ENCODE measurements around the gene FGFR2. TPM values are rescaled to one million over a fixed set of nuclear protein-coding genes. Genes with fewer than 3 reads are reported as not detected.
"Not testable (repeated sequence)": the region's sequence is repeated elsewhere in the genome, so short reads cannot be mapped to it uniquely, and the experiment has no call there.

FGFR2 gene
- total RNA-seq, 1 experiment from 2014 or later = 286 TPM

DNA sequence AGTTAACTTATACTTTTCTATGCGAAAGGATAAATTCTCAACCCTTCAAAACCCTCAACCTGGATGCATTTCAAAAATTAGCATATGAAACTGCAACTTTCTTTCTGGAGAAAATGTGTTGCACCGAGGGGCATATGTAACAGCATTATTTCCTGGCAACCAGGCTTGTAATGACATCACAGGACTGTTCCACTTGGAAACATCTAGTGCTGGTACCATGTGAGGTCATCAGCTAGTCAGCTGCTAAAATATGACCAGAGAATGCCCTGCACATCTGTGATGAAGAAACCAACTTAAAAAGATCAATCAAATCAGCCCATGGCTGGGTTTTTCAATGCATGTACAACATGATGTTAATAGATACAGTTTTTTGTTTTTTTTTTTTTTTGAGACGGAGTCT is 40.0 kb downstream of the FGFR2 start:
- DNase-seq = no peak
- Histone ChIP-seq H3K4me3 (ENCODE audit: low read depth, low read length) (no peak overlapping the region), H3K9me3 (no peaks in the 10 kb centered on the region), H3K27me3 (replicated peaks; ENCODE audit: control insufficient read depth, insufficient read depth, low read length) (no peaks in the 10 kb centered on the region), H3K36me3 (ENCODE audit: control insufficient read depth, insufficient read depth, low read length) (no peaks in the 10 kb centered on the region; the same call in 1 of the 2 replicates), H3K4me1 (peaks cover 44% of the 10 kb centered on the region)
- Mint-ChIP-seq H3K36me3 (ENCODE audit: insufficient read depth, unreplicated experiment) (peaks cover 87% of the 10 kb centered on the region), H3K9me3 (ENCODE audit: unreplicated experiment) (no peaks in the 10 kb centered on the region), H3K27ac (ENCODE audit: unreplicated experiment) (no peak overlapping the region), H3K4me1 (ENCODE audit: low read depth, unreplicated experiment) (peaks cover 32% of the 10 kb centered on the region), H3K4me3 (ENCODE audit: unreplicated experiment) (no peak overlapping the region), H3K27me3 (ENCODE audit: insufficient read depth, unreplicated experiment) (no peaks in the 10 kb centered on the region)
- TF ChIP-seq, protein P1, sequence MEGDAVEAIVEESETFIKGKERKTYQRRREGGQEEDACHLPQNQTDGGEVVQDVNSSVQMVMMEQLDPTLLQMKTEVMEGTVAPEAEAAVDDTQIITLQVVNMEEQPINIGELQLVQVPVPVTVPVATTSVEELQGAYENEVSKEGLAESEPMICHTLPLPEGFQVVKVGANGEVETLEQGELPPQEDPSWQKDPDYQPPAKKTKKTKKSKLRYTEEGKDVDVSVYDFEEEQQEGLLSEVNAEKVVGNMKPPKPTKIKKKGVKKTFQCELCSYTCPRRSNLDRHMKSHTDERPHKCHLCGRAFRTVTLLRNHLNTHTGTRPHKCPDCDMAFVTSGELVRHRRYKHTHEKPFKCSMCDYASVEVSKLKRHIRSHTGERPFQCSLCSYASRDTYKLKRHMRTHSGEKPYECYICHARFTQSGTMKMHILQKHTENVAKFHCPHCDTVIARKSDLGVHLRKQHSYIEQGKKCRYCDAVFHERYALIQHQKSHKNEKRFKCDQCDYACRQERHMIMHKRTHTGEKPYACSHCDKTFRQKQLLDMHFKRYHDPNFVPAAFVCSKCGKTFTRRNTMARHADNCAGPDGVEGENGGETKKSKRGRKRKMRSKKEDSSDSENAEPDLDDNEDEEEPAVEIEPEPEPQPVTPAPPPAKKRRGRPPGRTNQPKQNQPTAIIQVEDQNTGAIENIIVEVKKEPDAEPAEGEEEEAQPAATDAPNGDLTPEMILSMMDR (IDR thresholded peaks at IDR 0.05; ENCODE audit: insufficient read depth in 1 of 2, low read depth in 1 of 2, low read length in 1 of 2, severe bottlenecking in 1 of 2, unreplicated experiment in 1 of 2) = no peak
- intact Hi-C loops (cut with micrococcal nuclease; ENCODE audit: unreplicated experiment) = no loop called here
- POLR2A ChIA-PET = no interaction called here
- no TSS peak for BruUV-seq (replicated peaks)
- CTCF ChIA-PET = no interaction called here

DNA sequence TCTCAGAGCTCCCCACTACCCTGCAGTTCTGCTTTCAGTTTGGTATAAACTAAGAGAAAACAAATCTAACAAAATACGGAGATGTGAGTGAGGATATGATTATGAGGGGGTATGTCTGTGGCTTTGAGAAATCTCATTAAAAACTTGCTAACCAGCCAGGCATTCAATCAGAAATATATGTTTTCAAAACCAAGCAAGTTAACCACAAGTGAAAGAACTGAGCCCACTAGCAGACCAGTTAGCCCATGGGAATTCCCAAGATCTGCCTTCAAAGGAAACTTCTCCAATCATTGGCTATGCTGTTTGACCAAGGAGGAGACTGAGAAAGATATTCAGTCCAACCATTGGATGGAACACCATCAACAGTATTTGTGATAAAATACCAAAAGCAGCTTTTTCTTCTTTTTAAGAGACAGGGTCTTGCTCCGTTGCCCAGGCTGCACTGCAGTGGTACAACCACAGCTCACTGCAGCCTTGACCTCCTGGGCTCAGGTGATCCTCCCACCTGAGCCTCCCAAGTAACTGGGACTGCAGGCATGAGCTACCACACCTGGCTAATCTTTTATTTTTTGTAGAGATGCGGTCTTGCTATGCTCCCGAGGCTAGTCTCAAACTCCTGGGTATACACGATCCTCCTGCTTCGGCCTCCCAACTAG is 41.2 kb downstream of the FGFR2 start:
- no peaks in the 10 kb centered on the region for H3K9me3 ChIP-seq
- no peak for DNase-seq
- Mint-ChIP-seq H3K27me3 (ENCODE audit: insufficient read depth, unreplicated experiment) (no peaks in the 10 kb centered on the region), H3K27ac (ENCODE audit: unreplicated experiment) (peak overlapping the region; percentile 14), H3K4me1 (ENCODE audit: low read depth, unreplicated experiment) (peaks cover 40% of the 10 kb centered on the region), H3K4me3 (ENCODE audit: unreplicated experiment) (no peak overlapping the region), H3K36me3 (ENCODE audit: insufficient read depth, unreplicated experiment) (peaks cover 87% of the 10 kb centered on the region), H3K9me3 (ENCODE audit: unreplicated experiment) (no peaks in the 10 kb centered on the region)
- H3K27me3 ChIP-seq (replicated peaks; ENCODE audit: control insufficient read depth, insufficient read depth, low read length) = no peaks in the 10 kb centered on the region
- ChIA-PET CTCF (no interaction called here), POLR2A (no interaction called here)
- intact Hi-C loops (cut with micrococcal nuclease; ENCODE audit: unreplicated experiment) = no loop called here
- H3K4me1 ChIP-seq = peaks cover 53% of the 10 kb centered on the region
- peaks cover 4% of the 10 kb centered on the region; the same call in 1 of the 2 replicates for H3K36me3 ChIP-seq (ENCODE audit: control insufficient read depth, insufficient read depth, low read length)
- TF ChIP-seq, protein P1 (IDR thresholded peaks at IDR 0.05; ENCODE audit: insufficient read depth in 1 of 2, low read depth in 1 of 2, low read length in 1 of 2, severe bottlenecking in 1 of 2, unreplicated experiment in 1 of 2) = no peak
- no peak overlapping the region for H3K4me3 ChIP-seq (ENCODE audit: low read depth, low read length)
- no TSS peak for BruUV-seq (replicated peaks)

DNA sequence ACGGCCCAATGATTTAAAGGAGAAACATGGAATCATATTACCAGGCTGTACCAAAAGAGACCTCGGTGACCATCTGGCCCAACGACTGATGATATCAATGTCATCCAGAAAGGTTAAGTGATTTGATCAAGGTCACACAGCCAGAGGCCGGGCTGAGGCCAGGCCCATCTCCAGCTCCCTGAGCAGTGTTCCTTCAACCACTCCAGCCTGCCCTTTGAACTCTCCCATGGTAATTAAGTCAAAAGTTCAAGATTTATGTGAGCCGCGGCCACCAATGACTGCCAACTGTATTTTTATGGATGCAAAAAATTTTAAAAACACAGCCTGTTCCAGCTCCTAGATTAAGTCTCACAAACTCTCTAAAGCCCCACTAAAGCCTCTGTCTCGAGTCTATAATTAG is 41.8 kb downstream of the FGFR2 start:
- Mint-ChIP-seq H3K27ac (ENCODE audit: unreplicated experiment) (peak overlapping the region; percentile 14), H3K4me3 (ENCODE audit: unreplicated experiment) (no peak overlapping the region), H3K4me1 (ENCODE audit: low read depth, unreplicated experiment) (peaks cover 40% of the 10 kb centered on the region), H3K9me3 (ENCODE audit: unreplicated experiment) (no peaks in the 10 kb centered on the region), H3K27me3 (ENCODE audit: insufficient read depth, unreplicated experiment) (no peaks in the 10 kb centered on the region), H3K36me3 (ENCODE audit: insufficient read depth, unreplicated experiment) (peaks cover 87% of the 10 kb centered on the region)
- Histone ChIP-seq H3K36me3 (ENCODE audit: control insufficient read depth, insufficient read depth, low read length) (peaks cover 4% of the 10 kb centered on the region; the same call in 1 of the 2 replicates), H3K9me3 (no peaks in the 10 kb centered on the region), H3K4me3 (ENCODE audit: low read depth, low read length) (no peak overlapping the region), H3K27me3 (replicated peaks; ENCODE audit: control insufficient read depth, insufficient read depth, low read length) (no peaks in the 10 kb centered on the region), H3K4me1 (peaks cover 53% of the 10 kb centered on the region)
- DNase-seq = no peak
- POLR2A ChIA-PET = no interaction called here
- TF ChIP-seq, protein P1 (IDR thresholded peaks at IDR 0.05; ENCODE audit: insufficient read depth in 1 of 2, low read depth in 1 of 2, low read length in 1 of 2, severe bottlenecking in 1 of 2, unreplicated experiment in 1 of 2) = no peak
- CTCF ChIA-PET = no interaction called here
- no TSS peak for BruUV-seq (replicated peaks)
- intact Hi-C loops (cut with micrococcal nuclease; ENCODE audit: unreplicated experiment) = no loop called here

DNA sequence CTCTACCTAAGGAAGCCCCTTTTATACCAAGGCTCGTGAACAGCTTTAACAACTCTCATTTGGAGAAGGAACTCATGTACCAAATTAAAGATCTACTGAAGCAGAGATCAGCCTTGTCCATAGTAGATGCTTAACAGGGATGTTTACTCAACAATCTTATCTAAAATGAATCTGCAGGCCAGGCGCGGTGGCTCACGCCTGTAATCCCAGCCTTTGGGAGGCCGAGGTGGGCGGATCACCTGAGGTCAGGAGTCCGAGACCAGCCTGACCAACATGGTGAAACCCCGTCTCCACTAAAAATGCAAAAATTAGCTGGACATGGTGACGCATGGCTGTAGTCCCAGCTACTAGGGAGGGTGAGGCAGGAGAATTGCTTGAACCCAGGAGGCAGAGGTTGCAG is 43.3 kb downstream of the FGFR2 start:
- H3K27me3 Mint-ChIP-seq (ENCODE audit: insufficient read depth, unreplicated experiment); BruUV-seq (replicated peaks); H3K9me3 ChIP-seq; H3K9me3 Mint-ChIP-seq (ENCODE audit: unreplicated experiment); CTCF ChIA-PET; H3K36me3 ChIP-seq (ENCODE audit: control insufficient read depth, insufficient read depth, low read length); H3K27me3 ChIP-seq (replicated peaks; ENCODE audit: control insufficient read depth, insufficient read depth, low read length); H3K4me3 ChIP-seq (ENCODE audit: low read depth, low read length): not testable (repeated sequence)
- Mint-ChIP-seq H3K4me3 (ENCODE audit: unreplicated experiment) (peak overlapping the region; percentile 33), H3K36me3 (ENCODE audit: insufficient read depth, unreplicated experiment) (peaks cover 88% of the 10 kb centered on the region), H3K27ac (ENCODE audit: unreplicated experiment) (peak overlapping the region; percentile 59), H3K4me1 (ENCODE audit: low read depth, unreplicated experiment) (peaks cover 49% of the 10 kb centered on the region)
- POLR2A ChIA-PET = interaction anchor here (0.5 kb wide), 1 partner anchor 9 kb away, joined by 3 read pairs; no protein-coding TSS in a partner anchor
- DNase-seq = peak; percentile 67 to 68
- peaks cover 53% of the 10 kb centered on the region for H3K4me1 ChIP-seq
- intact Hi-C loops (cut with micrococcal nuclease; ENCODE audit: unreplicated experiment) = loop anchor here (2.0 kb wide), 1 partner anchor 24 kb away; no protein-coding TSS in a partner anchor
